SK-N-SH treated with all-trans-retinoic acid at 6 μM for 48 hours (cell line): ENCODE data around the gene CACNB4.

Source experiments
- ATAC-seq: fragments of 200-7000 bp; cut with Tn5 transposase; 3 replicates; pipeline ENCODE4 v1.9.1; 2020; ENCODE audit warnings: mild to moderate bottlenecking, moderate library complexity
- CSDC2 ChIP-seq: fragments of 250-450 bp; sonication (Bioruptor Pico); IDR thresholded peaks from 2 replicates; pipeline ENCODE4 v1.5.0; 2020; ENCODE audit warnings: mild to moderate bottlenecking, moderate library complexity
- ESRRG ChIP-seq: fragments of 250-450 bp; sonication (Bioruptor Pico); IDR thresholded peaks from 2 replicates; pipeline ENCODE4 v1.6.1; 2021; ENCODE audit warnings: mild to moderate bottlenecking
- GLIS3 ChIP-seq: fragments of 250-450 bp; sonication (Bioruptor Pico); IDR thresholded peaks from 2 replicates; pipeline ENCODE4 v1.5.0; 2020; ENCODE audit warnings: mild to moderate bottlenecking, moderate library complexity
- ISL1 ChIP-seq: fragments of 250-450 bp; sonication (Bioruptor Pico); IDR thresholded peaks from 2 replicates; pipeline ENCODE4 v2.1.2; 2022; ENCODE audit warnings: mild to moderate bottlenecking, moderate library complexity
- PPARA ChIP-seq: fragments of 250-450 bp; sonication (Bioruptor Pico); IDR thresholded peaks from 2 replicates; pipeline ENCODE4 v1.5.0; 2020; ENCODE audit warnings: mild to moderate bottlenecking, borderline replicate concordance
- RARB ChIP-seq: fragments of 250-450 bp; sonication (Bioruptor Pico); IDR thresholded peaks from 2 replicates; pipeline ENCODE4 v1.8.0; 2021; ENCODE audit warnings: mild to moderate bottlenecking, moderate library complexity
- SNAI2 ChIP-seq: fragments of 250-450 bp; sonication (Bioruptor Pico); IDR thresholded peaks from 2 replicates; pipeline ENCODE4 v1.5.0; 2020; ENCODE audit warnings: mild to moderate bottlenecking, moderate library complexity
- TCF4 ChIP-seq: fragments of 250-450 bp; sonication (Bioruptor Pico); IDR thresholded peaks from 2 replicates; pipeline ENCODE4 v1.8.0; 2021; ENCODE audit warnings: mild to moderate bottlenecking, moderate library complexity, borderline replicate concordance
- TOX ChIP-seq: fragments of 250-450 bp; sonication (Bioruptor Pico); IDR thresholded peaks from 2 replicates; pipeline ENCODE4 v1.8.0; 2021; ENCODE audit warnings: mild to moderate bottlenecking, moderate library complexity, borderline replicate concordance
- ZC3H10 ChIP-seq: fragments of 250-450 bp; sonication (Bioruptor Pico); IDR thresholded peaks from 2 replicates; pipeline ENCODE4 v1.5.1; 2021; ENCODE audit warnings: mild to moderate bottlenecking, moderate library complexity
- ZFP3 ChIP-seq: fragments of 250-450 bp; sonication (Bioruptor Pico); IDR thresholded peaks from 2 replicates; pipeline ENCODE4 v1.5.0; 2020; ENCODE audit warnings: mild to moderate bottlenecking, moderate library complexity
- ZNF565 ChIP-seq: fragments of 450-650 bp; formaldehyde crosslinking; conservative IDR thresholded peaks from 2 replicates; pipeline ENCODE4 v1.5.0; 2020; ENCODE audit warnings: low read depth, mild to moderate bottlenecking, moderate library complexity
- ZNF70 ChIP-seq: fragments of 450-650 bp; formaldehyde crosslinking; IDR thresholded peaks from 2 replicates; pipeline ENCODE4 v1.5.0; 2020; ENCODE audit warnings: mild to moderate bottlenecking, moderate library complexity
- ZNF8 ChIP-seq: fragments of 450-650 bp; formaldehyde crosslinking; IDR thresholded peaks from 2 replicates; pipeline ENCODE4 v1.5.0; 2020; ENCODE audit warnings: mild to moderate bottlenecking, moderate library complexity
- TF ChIP-seq, protein P1 (sequence below): fragments of 250-450 bp; sonication (Bioruptor Pico); IDR thresholded peaks from 2 replicates; pipeline ENCODE4 v1.8.0; 2021; ENCODE audit warnings: low read depth, mild to moderate bottlenecking, moderate library complexity, borderline replicate concordance
- TF ChIP-seq, protein P2 (sequence below): fragments of 250-450 bp; sonication (Bioruptor Pico); IDR thresholded peaks from 2 replicates; pipeline ENCODE4 v1.5.0; 2020; ENCODE audit warnings: mild to moderate bottlenecking, moderate library complexity
- TF ChIP-seq, protein P3 (sequence below): fragments of 250-450 bp; sonication (Bioruptor Pico); IDR thresholded peaks from 2 replicates; pipeline ENCODE4 v1.8.0; 2020; ENCODE audit warnings: mild to moderate bottlenecking, moderate library complexity, borderline replicate concordance
- TF ChIP-seq, protein P4 (sequence below): fragments of 250-450 bp; sonication (Bioruptor Pico); IDR thresholded peaks from 2 replicates; pipeline ENCODE4 v1.5.1; 2021; ENCODE audit warnings: mild to moderate bottlenecking, moderate library complexity
- TF ChIP-seq, protein P5 (sequence below): fragments of 250-450 bp; sonication (Bioruptor Pico); IDR thresholded peaks from 2 replicates; pipeline ENCODE4 v1.5.1; 2020; ENCODE audit warnings: low read depth, mild to moderate bottlenecking, moderate library complexity

The CACNB4 gene

DNA sequence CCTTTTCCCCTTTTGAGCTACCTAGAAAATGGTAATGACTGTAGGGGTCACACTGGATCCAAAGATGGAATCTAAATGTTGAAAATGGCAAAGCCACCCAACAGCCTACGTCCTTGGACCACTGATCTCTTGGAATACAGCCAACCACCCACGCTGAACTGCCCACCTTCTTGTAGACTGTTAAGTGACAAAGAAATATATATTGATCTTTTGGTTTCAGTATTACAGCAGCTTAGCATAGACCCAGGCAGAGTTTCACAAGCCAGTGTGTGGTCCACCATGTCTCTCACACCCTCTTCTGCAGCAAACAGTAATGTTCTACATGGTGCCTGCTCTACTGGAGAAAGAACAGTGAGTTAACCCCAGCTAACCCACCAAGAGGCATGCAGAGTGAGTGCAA lies 20.2 kb downstream of the CACNB4 start:
- TF ChIP-seq PPARA (CRISPR knock-in tag): no peak
- TF ChIP-seq, protein P1, sequence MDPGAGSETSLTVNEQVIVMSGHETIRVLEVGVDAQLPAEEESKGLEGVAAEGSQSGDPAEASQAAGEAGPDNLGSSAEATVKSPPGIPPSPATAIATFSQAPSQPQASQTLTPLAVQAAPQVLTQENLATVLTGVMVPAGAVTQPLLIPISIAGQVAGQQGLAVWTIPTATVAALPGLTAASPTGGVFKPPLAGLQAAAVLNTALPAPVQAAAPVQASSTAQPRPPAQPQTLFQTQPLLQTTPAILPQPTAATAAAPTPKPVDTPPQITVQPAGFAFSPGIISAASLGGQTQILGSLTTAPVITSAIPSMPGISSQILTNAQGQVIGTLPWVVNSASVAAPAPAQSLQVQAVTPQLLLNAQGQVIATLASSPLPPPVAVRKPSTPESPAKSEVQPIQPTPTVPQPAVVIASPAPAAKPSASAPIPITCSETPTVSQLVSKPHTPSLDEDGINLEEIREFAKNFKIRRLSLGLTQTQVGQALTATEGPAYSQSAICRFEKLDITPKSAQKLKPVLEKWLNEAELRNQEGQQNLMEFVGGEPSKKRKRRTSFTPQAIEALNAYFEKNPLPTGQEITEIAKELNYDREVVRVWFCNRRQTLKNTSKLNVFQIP (CRISPR knock-in tag): no peak
- TF ChIP-seq ZFP3 (CRISPR knock-in tag): no peak
- TF ChIP-seq, protein P2, sequence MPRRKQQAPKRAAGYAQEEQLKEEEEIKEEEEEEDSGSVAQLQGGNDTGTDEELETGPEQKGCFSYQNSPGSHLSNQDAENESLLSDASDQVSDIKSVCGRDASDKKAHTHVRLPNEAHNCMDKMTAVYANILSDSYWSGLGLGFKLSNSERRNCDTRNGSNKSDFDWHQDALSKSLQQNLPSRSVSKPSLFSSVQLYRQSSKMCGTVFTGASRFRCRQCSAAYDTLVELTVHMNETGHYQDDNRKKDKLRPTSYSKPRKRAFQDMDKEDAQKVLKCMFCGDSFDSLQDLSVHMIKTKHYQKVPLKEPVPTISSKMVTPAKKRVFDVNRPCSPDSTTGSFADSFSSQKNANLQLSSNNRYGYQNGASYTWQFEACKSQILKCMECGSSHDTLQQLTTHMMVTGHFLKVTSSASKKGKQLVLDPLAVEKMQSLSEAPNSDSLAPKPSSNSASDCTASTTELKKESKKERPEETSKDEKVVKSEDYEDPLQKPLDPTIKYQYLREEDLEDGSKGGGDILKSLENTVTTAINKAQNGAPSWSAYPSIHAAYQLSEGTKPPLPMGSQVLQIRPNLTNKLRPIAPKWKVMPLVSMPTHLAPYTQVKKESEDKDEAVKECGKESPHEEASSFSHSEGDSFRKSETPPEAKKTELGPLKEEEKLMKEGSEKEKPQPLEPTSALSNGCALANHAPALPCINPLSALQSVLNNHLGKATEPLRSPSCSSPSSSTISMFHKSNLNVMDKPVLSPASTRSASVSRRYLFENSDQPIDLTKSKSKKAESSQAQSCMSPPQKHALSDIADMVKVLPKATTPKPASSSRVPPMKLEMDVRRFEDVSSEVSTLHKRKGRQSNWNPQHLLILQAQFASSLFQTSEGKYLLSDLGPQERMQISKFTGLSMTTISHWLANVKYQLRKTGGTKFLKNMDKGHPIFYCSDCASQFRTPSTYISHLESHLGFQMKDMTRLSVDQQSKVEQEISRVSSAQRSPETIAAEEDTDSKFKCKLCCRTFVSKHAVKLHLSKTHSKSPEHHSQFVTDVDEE (CRISPR knock-in tag): no peak
- TF ChIP-seq TOX: no peak
- TF ChIP-seq ZNF565 (CRISPR knock-in tag): no peak
- TF ChIP-seq, protein P3, sequence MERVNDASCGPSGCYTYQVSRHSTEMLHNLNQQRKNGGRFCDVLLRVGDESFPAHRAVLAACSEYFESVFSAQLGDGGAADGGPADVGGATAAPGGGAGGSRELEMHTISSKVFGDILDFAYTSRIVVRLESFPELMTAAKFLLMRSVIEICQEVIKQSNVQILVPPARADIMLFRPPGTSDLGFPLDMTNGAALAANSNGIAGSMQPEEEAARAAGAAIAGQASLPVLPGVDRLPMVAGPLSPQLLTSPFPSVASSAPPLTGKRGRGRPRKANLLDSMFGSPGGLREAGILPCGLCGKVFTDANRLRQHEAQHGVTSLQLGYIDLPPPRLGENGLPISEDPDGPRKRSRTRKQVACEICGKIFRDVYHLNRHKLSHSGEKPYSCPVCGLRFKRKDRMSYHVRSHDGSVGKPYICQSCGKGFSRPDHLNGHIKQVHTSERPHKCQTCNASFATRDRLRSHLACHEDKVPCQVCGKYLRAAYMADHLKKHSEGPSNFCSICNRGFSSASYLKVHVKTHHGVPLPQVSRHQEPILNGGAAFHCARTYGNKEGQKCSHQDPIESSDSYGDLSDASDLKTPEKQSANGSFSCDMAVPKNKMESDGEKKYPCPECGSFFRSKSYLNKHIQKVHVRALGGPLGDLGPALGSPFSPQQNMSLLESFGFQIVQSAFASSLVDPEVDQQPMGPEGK (CRISPR knock-in tag): no peak
- TF ChIP-seq CSDC2 (CRISPR knock-in tag): no peak
- ATAC-seq: no peak

DNA sequence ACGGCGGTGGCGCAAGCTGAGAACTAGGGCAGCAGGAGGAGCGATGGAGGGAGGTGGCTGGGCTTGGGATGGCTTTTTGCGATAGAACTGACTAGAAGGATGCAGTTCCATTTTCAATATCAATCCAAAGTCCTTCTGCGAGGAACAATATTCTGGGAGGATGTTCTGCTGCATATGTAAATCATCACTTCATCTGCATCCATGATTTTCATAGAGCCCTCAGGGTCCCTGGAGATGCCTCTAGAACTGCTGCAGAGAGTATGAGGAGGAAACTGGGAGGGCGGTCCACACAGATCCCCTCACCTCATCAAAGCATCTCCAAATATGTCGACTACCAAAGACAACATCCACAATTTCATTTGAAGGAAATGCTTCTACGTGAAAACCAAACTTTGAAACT lies 20.8 kb downstream of the CACNB4 start:
- ATAC-seq: no peak
- TF ChIP-seq GLIS3 (CRISPR knock-in tag) (no peak), ZNF8 (CRISPR knock-in tag) (no peak)
- TF ChIP-seq, protein P4, sequence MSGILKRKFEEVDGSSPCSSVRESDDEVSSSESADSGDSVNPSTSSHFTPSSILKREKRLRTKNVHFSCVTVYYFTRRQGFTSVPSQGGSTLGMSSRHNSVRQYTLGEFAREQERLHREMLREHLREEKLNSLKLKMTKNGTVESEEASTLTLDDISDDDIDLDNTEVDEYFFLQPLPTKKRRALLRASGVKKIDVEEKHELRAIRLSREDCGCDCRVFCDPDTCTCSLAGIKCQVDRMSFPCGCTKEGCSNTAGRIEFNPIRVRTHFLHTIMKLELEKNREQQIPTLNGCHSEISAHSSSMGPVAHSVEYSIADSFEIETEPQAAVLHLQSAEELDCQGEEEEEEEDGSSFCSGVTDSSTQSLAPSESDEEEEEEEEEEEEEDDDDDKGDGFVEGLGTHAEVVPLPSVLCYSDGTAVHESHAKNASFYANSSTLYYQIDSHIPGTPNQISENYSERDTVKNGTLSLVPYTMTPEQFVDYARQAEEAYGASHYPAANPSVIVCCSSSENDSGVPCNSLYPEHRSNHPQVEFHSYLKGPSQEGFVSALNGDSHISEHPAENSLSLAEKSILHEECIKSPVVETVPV: no peak
- TF ChIP-seq, all 23 proteins: peak for 0

DNA sequence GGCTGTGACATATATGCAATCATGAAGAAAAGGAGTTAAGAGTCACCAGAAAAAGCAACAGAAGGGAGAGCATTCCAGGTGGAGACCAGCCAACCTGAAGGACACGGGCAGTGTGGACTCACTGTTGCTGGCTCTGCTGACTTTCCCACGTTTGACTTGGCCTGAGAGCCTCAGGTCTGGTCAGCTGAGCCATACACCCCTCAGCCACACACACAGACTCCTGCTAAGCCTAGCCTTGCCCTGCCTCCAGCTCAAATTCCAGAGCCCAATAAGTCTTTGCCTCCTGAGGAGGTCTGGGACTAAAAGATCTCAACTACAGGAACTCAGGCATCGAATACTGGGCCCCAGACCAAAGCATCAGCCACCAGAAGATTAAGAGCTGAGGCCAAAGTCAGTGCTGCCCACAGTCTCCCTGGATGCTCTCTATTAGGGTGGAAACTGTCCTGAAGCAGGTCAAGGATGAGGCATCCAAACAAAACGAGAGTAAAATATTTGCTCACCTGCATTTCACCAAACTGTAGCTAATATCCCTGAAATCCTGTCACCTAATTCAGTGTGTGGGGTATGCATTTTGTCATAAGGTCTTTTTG lies 23.3 kb downstream of the CACNB4 start:
- ATAC-seq: no peak
- TF ChIP-seq, protein P4: no peak
- no peak for TF ChIP-seq ZNF8 (CRISPR knock-in tag)
- TF ChIP-seq TOX: no peak
- TF ChIP-seq, protein P5, sequence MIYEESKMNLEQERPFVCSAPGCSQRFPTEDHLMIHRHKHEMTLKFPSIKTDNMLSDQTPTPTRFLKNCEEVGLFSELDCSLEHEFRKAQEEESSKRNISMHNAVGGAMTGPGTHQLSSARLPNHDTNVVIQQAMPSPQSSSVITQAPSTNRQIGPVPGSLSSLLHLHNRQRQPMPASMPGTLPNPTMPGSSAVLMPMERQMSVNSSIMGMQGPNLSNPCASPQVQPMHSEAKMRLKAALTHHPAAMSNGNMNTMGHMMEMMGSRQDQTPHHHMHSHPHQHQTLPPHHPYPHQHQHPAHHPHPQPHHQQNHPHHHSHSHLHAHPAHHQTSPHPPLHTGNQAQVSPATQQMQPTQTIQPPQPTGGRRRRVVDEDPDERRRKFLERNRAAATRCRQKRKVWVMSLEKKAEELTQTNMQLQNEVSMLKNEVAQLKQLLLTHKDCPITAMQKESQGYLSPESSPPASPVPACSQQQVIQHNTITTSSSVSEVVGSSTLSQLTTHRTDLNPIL (CRISPR knock-in tag): no peak
- TF ChIP-seq RARB (CRISPR knock-in tag): no peak
- TF ChIP-seq ZFP3 (CRISPR knock-in tag): no peak
- no peak for TF ChIP-seq ZNF565 (CRISPR knock-in tag)
- TF ChIP-seq CSDC2 (CRISPR knock-in tag): no peak
- no peak for TF ChIP-seq ISL1 (CRISPR knock-in tag)
- TF ChIP-seq, protein P1 (CRISPR knock-in tag): no peak
- no peak for TF ChIP-seq PPARA (CRISPR knock-in tag)
- no peak for TF ChIP-seq SNAI2 (CRISPR knock-in tag)
- TF ChIP-seq ZNF70: no peak
- no peak for TF ChIP-seq ESRRG (CRISPR knock-in tag)
- TF ChIP-seq TCF4 (CRISPR knock-in tag): no peak
- no peak for TF ChIP-seq GLIS3 (CRISPR knock-in tag)
- TF ChIP-seq ZC3H10 (CRISPR knock-in tag): no peak
- TF ChIP-seq, protein P2 (CRISPR knock-in tag): no peak
